ENCODE results near the gene MAP2K4. TPM values are rescaled to one million over a fixed set of nuclear protein-coding genes. Genes with fewer than 3 reads are reported as not detected.

MAP2K4 gene
- total RNA-seq, 1 experiment from 2014 or later, result 46.1 TPM

DNA sequence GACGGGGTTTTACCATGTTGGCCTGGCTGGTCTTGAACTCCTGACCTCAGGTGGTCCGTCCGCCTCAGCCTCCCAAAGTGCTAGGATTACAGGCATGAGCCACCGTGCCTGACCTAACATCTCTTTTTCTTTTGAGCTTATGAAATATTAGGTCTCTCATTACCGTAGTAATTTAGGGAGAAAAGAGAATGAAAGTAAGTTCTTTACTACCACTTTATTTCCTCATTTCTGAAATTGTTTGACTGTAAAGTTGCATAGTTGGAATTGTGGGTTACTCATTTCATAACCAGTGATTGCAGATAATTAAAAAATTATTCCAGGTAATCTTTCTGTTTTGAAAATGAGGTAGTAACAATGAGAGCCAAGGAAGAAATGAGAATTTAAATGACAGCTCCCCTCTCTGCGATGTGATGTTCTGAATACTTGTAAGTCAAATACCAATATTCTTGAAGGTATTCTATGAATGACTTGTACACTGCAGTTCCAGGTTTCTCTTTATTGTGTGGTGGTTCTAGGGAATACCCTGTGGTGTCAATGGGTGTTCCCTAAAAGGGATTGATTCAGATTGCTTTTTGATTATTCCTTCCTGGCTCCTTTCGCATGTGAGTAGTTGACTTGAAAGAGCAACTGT is 28.3 kb downstream of the MAP2K4 start:
- H3K9me3 ChIP-seq (ENCODE audit: control insufficient read depth, low read depth, low read length), result no peaks in the 10 kb centered on the region
- no peak overlapping the region for H3K9ac ChIP-seq (ENCODE audit: extremely low read depth, insufficient read length, low read length)
- no peak overlapping the region for H3K23ac ChIP-seq (ENCODE audit: insufficient read length, low read depth, low read length)
- TF ChIP-seq, protein P1, sequence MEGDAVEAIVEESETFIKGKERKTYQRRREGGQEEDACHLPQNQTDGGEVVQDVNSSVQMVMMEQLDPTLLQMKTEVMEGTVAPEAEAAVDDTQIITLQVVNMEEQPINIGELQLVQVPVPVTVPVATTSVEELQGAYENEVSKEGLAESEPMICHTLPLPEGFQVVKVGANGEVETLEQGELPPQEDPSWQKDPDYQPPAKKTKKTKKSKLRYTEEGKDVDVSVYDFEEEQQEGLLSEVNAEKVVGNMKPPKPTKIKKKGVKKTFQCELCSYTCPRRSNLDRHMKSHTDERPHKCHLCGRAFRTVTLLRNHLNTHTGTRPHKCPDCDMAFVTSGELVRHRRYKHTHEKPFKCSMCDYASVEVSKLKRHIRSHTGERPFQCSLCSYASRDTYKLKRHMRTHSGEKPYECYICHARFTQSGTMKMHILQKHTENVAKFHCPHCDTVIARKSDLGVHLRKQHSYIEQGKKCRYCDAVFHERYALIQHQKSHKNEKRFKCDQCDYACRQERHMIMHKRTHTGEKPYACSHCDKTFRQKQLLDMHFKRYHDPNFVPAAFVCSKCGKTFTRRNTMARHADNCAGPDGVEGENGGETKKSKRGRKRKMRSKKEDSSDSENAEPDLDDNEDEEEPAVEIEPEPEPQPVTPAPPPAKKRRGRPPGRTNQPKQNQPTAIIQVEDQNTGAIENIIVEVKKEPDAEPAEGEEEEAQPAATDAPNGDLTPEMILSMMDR (conservative IDR thresholded peaks at IDR 0.05), result no peak
- no peak overlapping the region for H3K4me2 ChIP-seq (ENCODE audit: insufficient read depth, insufficient read length, low read length)
- Mint-ChIP-seq H3K4me1 (peaks cover 76 to 78% of the 10 kb centered on the region in 2 experiments), H3K9me3 (no peaks in the 10 kb centered on the region), H3K27me3 (ENCODE audit: low read depth) (no peaks in the 10 kb centered on the region), H3K4me3 (no peak overlapping the region), H3K27ac (peak overlapping the region; percentile 35 to 84 (median 36); a peak in 5 of 7 replicates), H3K36me3 (ENCODE audit: insufficient read depth in 1 of 3, low read depth in 3 of 3) (no peaks in the 10 kb centered on the region)
- H4K8ac ChIP-seq (replicated peaks; ENCODE audit: insufficient read length, low read depth, low read length), result no peak overlapping the region
- H3K23me2 ChIP-seq (ENCODE audit: insufficient read length, low read depth, low read length, poor library complexity, severe bottlenecking), result no peaks in the 10 kb centered on the region
- no peak overlapping the region for H2AK5ac ChIP-seq (ENCODE audit: insufficient read length, low read length)
- no peak overlapping the region for H3K4ac ChIP-seq (ENCODE audit: low read depth, low read length)
- no peaks in the 10 kb centered on the region for H4K20me1 ChIP-seq (ENCODE audit: control insufficient read depth, insufficient read depth, insufficient read length)
- H2BK5ac ChIP-seq (ENCODE audit: insufficient read length, low read length), result no peak overlapping the region
- H3K56ac ChIP-seq (ENCODE audit: insufficient read length, low read depth, low read length), result no peak overlapping the region
- H3K27me3 ChIP-seq (ENCODE audit: insufficient read depth, low read length), result no peaks in the 10 kb centered on the region
- no peak overlapping the region for H4K5ac ChIP-seq (ENCODE audit: insufficient read length, low read depth, low read length)
- no peak overlapping the region for H3K27ac ChIP-seq (ENCODE audit: insufficient read length, low read depth, low read length)
- no peak overlapping the region for H3K14ac ChIP-seq (ENCODE audit: insufficient read depth, low read length)
- H2BK120ac ChIP-seq (ENCODE audit: low read depth, low read length, poor library complexity, severe bottlenecking), result no peak overlapping the region
- no peak overlapping the region for H3T11ph ChIP-seq (ENCODE audit: low read length)
- no peak overlapping the region for H2BK20ac ChIP-seq (ENCODE audit: low read depth, low read length, poor library complexity, severe bottlenecking)
- H2AFZ ChIP-seq (ENCODE audit: low read length), result no peak overlapping the region
- peaks cover 3% of the 10 kb centered on the region for H3K79me1 ChIP-seq (ENCODE audit: insufficient read depth, low read depth, low read length, poor library complexity, severe bottlenecking)
- H3K4me1 ChIP-seq (ENCODE audit: insufficient read depth, low read length), result peaks cover 14% of the 10 kb centered on the region
- no peak overlapping the region for H3K18ac ChIP-seq (ENCODE audit: insufficient read length, low read depth, low read length)
- peaks cover 11% of the 10 kb centered on the region; the same call in 1 of the 2 replicates for H3K79me2 ChIP-seq (ENCODE audit: insufficient read depth, low read length)
- H4K91ac ChIP-seq (ENCODE audit: insufficient read length, low read depth, low read length), result no peak overlapping the region
- WGBS (ENCODE audit: extremely low coverage, insufficient read length, low lambda C conversion rate), result no CpG with 5 or more reads among the region's 7 CpGs
- no peak for DNase-seq
- H2BK15ac ChIP-seq (ENCODE audit: low read depth, low read length), result no peak overlapping the region
- H2BK12ac ChIP-seq (ENCODE audit: insufficient read length, low read depth, low read length), result no peak overlapping the region

All from H9 (cell line).